Neuronal stem cell (in vitro differentiated cells): ENCODE measurements around the gene AMBRA1.
"Not testable (repeated sequence)": the region's sequence is repeated elsewhere in the genome, so short reads cannot be mapped to it uniquely, and the experiment has no call there.

Source experiments
- DNase-seq: peaks from one replicate; pipeline ENCODE4 v3.0.0-alpha.2; 2013; ENCODE audit warnings: low spot score
- H2AFZ ChIP-seq: one replicate; pipeline ENCODE4 v1.6.1; 2013; ENCODE audit warnings: mild to moderate bottlenecking, low read length, inconsistent platforms
- H2AK5ac ChIP-seq: 2 replicates; pipeline ENCODE4 v1.6.1; 2013; ENCODE audit warnings: low read depth, mild to moderate bottlenecking, inconsistent platforms, low read length, moderate library complexity, mixed read lengths
- H2BK120ac ChIP-seq: 2 replicates; pipeline ENCODE4 v1.6.1; 2013; ENCODE audit warnings: low read depth, mild to moderate bottlenecking, inconsistent platforms, low read length, moderate library complexity, mixed read lengths
- H2BK12ac ChIP-seq: one replicate; pipeline ENCODE4 v1.6.1; 2013; ENCODE audit warnings: low read length, inconsistent platforms
- H2BK15ac ChIP-seq: 2 replicates; pipeline ENCODE4 v1.6.1; 2013; ENCODE audit warnings: mild to moderate bottlenecking, low read length, inconsistent platforms, mixed read lengths
- H2BK5ac ChIP-seq: one replicate; pipeline ENCODE4 v1.6.1; 2013; ENCODE audit warnings: inconsistent platforms, mild to moderate bottlenecking, low read length, moderate library complexity
- H3K14ac ChIP-seq: one replicate; pipeline ENCODE4 v1.6.1; 2013; ENCODE audit warnings: low read length, inconsistent platforms
- H3K18ac ChIP-seq: 2 replicates; pipeline ENCODE4 v1.6.1; 2013; ENCODE audit warnings: low read length, inconsistent platforms
- H3K23ac ChIP-seq: 2 replicates; pipeline ENCODE4 v1.6.1; 2013; ENCODE audit warnings: low read depth, mild to moderate bottlenecking, mixed read lengths, low read length, inconsistent platforms; ENCODE audit not compliant: poor library complexity
- H3K27ac ChIP-seq: replicated peaks from 3 replicates; pipeline ENCODE4 v1.5.1; 2013; ENCODE audit warnings: low read length, inconsistent platforms
- H3K27me3 ChIP-seq, 3 experiments: 2 replicates each; pipeline ENCODE4 v1.6.1; 2013; ENCODE audit warnings: low read length in 3 of 3, mild to moderate bottlenecking in 2 of 3, inconsistent platforms in 1 of 3, low read depth in 1 of 3, mixed read lengths in 1 of 3, moderate library complexity in 1 of 3; ENCODE audit not compliant: control insufficient read depth in 3 of 3, insufficient read depth in 3 of 3
- H3K36me3 ChIP-seq, 2 donors: replicated peaks in 1 of 2; 2 replicates each; pipeline ENCODE4 v1.6.1; 2013; ENCODE audit warnings: low read length in 2 of 2; ENCODE audit not compliant: control insufficient read depth in 2 of 2, insufficient read depth in 2 of 2
- H3K4ac ChIP-seq: 2 replicates; pipeline ENCODE4 v1.6.1; 2013; ENCODE audit warnings: inconsistent platforms, mild to moderate bottlenecking, low read length, moderate library complexity
- H3K4me1 ChIP-seq, 2 donors: 1 replicate in 1 of 2; 2 replicates in 1 of 2; pipeline ENCODE4 v1.6.1; 2013; ENCODE audit warnings: low read length in 2 of 2, low read depth in 1 of 2; ENCODE audit not compliant: control insufficient read depth in 2 of 2, insufficient read depth in 1 of 2
- H3K4me2 ChIP-seq: one replicate; pipeline ENCODE4 v1.6.1; 2013; ENCODE audit warnings: mild to moderate bottlenecking, low read length, inconsistent platforms; ENCODE audit not compliant: insufficient read depth, poor library complexity, severe bottlenecking
- H3K4me3 ChIP-seq, 2 donors: 2 replicates each; pipeline ENCODE4 v1.5.1; 2013; ENCODE audit warnings: low read length in 2 of 2, mild to moderate bottlenecking in 2 of 2, inconsistent platforms in 1 of 2, moderate library complexity in 1 of 2
- H3K79me1 ChIP-seq: one replicate; pipeline ENCODE4 v1.6.1; 2013; ENCODE audit warnings: low read depth, mild to moderate bottlenecking, inconsistent platforms, low read length, moderate library complexity
- H3K9ac ChIP-seq: one replicate; pipeline ENCODE4 v1.6.1; 2013; ENCODE audit warnings: mild to moderate bottlenecking, low read depth, low read length, inconsistent platforms; ENCODE audit not compliant: poor library complexity
- H3K9me3 ChIP-seq, 2 donors: replicated peaks in 1 of 2; 2 replicates each; pipeline versions ENCODE3 to v1.6.1; 2013; ENCODE audit warnings: low read length in 2 of 2, mild to moderate bottlenecking in 2 of 2, inconsistent platforms in 1 of 2, low read depth in 1 of 2, mixed read lengths in 1 of 2, moderate library complexity in 1 of 2; ENCODE audit not compliant: control insufficient read depth in 2 of 2, insufficient read depth in 1 of 2
- H4K8ac ChIP-seq: one replicate; pipeline ENCODE4 v1.6.1; 2013; ENCODE audit warnings: low read depth, mild to moderate bottlenecking, inconsistent platforms, low read length, moderate library complexity
- H4K91ac ChIP-seq: one replicate; pipeline ENCODE4 v1.6.1; 2013; ENCODE audit warnings: low read length, low read depth, mild to moderate bottlenecking, inconsistent platforms; ENCODE audit not compliant: poor library complexity
- WGBS, 2 donors: extraction: QIAGEN DNeasy Blood & Tissue Kit; methylation state at CpG; one replicate each; pipeline ENCODE4 v1.1.7; 2013; ENCODE audit warnings: missing lambda C conversion rate in 2 of 2, mixed read lengths in 1 of 2; ENCODE audit not compliant: insufficient read length in 2 of 2, insufficient replicate concordance in 1 of 2; ENCODE audit errors: extremely low coverage in 2 of 2; 5-methylcytosine and 5-hydroxymethylcytosine counted together

Gene AMBRA1

DNA sequence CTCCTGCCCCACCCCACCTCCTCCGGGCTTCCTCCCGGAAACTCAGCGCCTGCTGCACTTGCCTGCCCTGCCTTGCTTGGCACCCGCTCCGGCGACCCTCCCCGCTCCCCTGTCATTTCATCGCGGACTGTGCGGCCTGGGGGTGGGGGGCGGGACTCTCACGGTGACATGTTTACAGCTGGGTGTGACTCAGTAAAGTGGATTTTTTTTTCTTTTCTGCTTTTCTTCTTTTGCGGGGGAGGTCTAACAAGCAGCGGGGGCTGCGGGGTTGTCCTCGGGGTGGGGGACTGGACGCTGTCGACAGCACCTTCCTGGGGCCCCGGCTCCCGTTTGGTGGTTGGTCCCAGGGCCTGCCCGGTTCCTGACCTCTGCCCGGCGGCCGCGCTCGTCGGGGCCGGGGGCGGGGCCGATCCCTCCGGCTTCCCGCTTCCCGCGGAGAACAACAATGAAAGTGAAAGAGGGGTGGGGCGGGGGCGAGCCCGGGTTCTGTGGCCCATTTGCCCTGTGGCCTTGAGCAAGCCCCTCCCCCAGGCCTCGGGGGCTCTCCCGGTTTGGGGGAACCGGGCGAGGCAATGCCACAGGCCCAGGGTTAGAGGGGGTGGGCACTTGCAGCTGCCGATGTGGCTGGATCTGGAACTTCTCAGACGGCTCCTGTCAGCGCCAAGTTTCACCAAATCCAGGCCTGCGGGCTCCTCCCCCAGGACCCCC lies 213.3 kb downstream of the AMBRA1 start:
- Histone ChIP-seq H3K27me3 (no peaks in the 10 kb centered on the region), H3K23ac (peak overlapping the region; percentile 93), H3K9me3 (no peaks in the 10 kb centered on the region), H2BK12ac (peak overlapping the region; percentile 84), H4K91ac (peak overlapping the region; percentile 85), H3K4ac (no peak overlapping the region), H3K36me3 (peaks cover 16 to 53% of the 10 kb centered on the region in 2 donors), H2BK120ac (peak overlapping the region; percentile 98), H3K27ac (peak overlapping the region; percentile 98), H3K4me3 (peak overlapping the region; percentile 80), H3K18ac (peak overlapping the region; percentile 100), H3K14ac (peak overlapping the region; percentile 99), H3K9ac (peak overlapping the region; percentile 91), H3K4me1 (peaks cover 23 to 26% of the 10 kb centered on the region in 2 donors), H2AK5ac (peak overlapping the region; percentile 100), H4K8ac (no peak overlapping the region), H3K79me1 (peaks cover 6% of the 10 kb centered on the region), H2AFZ (peak overlapping the region; percentile 82), H2BK5ac (peak overlapping the region; percentile 100), H3K4me2 (peak overlapping the region; percentile 91), H2BK15ac (peak overlapping the region; percentile 97)
- WGBS, 2 donors = no CpG with 5 or more reads among the region's 45 CpGs
- DNase-seq = peak; percentile 90

DNA sequence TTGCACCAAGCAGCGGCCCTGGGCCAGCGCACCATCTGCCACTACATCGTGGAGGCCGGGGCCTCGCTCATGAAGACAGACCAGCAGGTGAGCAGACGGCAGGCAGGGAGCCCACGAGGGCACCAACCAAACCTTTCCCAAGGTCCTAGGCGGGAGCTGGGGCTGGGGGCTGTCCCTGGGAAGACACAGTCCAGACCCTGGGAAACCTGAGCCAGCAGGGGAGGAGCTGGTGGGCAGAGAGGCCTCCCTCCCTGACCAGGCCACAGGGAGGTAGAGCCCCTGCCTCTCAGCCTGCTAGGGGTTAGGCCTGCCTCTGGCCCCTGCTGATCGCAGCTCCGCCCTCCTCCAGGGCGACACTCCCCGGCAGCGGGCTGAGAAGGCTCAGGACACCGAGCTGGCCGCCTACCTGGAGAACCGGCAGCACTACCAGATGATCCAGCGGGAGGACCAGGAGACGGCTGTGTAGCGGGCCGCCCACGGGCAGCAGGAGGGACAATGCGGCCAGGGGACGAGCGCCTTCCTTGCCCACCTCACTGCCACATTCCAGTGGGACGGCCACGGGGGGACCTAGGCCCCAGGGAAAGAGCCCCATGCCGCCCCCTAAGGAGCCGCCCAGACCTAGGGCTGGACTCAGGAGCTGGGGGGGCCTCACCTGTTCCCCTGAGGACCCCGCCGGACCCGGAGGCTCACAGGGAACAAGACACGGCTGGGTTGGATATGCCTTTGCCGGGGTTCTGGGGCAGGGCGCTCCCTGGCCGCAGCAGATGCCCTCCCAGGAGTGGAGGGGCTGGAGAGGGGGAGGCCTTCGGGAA lies 214.1 kb downstream of the AMBRA1 start:
- Histone ChIP-seq H3K36me3 (peaks cover 23 to 61% of the 10 kb centered on the region in 2 donors), H3K4me3 (peak overlapping the region in 1 of 2 donors; percentile 80), H2BK12ac (peak overlapping the region; percentile 1), H2BK15ac (peak overlapping the region; percentile 92), H2BK5ac (peak overlapping the region; percentile 35), H3K4me2 (peak overlapping the region; percentile 91), H2AFZ (peak overlapping the region; percentile 78), H3K4me1 (peaks cover 23 to 26% of the 10 kb centered on the region in 2 donors), H3K18ac (peak overlapping the region; percentile 80), H3K27ac (peak overlapping the region; percentile 98)
- H3K23ac ChIP-seq, H3K9me3 ChIP-seq, H3K9ac ChIP-seq, H2BK120ac ChIP-seq, H3K27me3 ChIP-seq, H4K91ac ChIP-seq, H3K4ac ChIP-seq, H3K14ac ChIP-seq, H4K8ac ChIP-seq, H2AK5ac ChIP-seq, H3K79me1 ChIP-seq: not testable (repeated sequence)
- no CpG with 5 or more reads among the region's 36 CpGs for WGBS, 2 donors
- peak; percentile 75 for DNase-seq

DNA sequence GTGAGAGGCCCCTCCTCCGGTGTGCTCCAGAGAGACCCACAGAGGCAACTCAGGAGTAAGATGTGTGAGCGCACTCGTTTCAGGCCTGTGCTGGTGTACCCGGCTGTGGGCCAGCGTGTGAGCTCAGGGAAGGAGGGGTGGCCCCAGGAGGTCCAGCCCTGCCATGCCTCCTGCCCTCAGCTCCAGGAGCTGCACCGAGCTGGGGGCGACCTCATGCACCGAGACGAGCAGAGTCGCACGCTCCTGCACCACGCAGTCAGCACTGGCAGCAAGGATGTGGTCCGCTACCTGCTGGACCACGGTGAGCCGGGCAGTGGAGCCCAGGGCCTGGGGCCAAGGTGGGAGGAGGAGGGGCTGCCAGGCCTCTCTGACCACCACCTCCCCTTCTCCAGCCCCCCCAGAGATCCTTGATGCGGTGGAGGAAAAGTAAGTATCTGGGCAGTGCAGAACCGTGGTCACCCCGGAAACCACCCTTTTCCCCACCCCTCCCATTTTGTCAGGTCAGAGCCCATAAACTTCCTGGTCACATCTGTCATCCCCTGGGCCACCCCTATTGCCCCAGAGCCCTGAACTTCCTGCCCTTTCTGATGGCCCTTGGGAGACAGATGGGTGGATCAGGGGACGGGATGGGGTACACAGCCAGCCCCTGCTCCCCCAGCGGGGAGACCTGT lies 214.9 kb downstream of the AMBRA1 start:
- no peaks in the 10 kb centered on the region for H3K27me3 ChIP-seq
- H3K9me3 ChIP-seq = no peaks in the 10 kb centered on the region
- peaks cover 22% of the 10 kb centered on the region in 2 donors for H3K4me1 ChIP-seq
- no peak for DNase-seq
- peak overlapping the region; percentile 77 for H3K9ac ChIP-seq
- peak overlapping the region; percentile 63 for H3K27ac ChIP-seq
- peak overlapping the region; percentile 16 for H3K18ac ChIP-seq
- peak overlapping the region; percentile 92 for H2BK15ac ChIP-seq
- H3K4me2 ChIP-seq = no peak overlapping the region
- no peak overlapping the region for H2BK120ac ChIP-seq
- peak overlapping the region; percentile 66 for H3K4ac ChIP-seq
- peak overlapping the region; percentile 91 for H3K23ac ChIP-seq
- H2BK12ac ChIP-seq = peak overlapping the region; percentile 1
- peak overlapping the region; percentile 92 for H4K8ac ChIP-seq
- peaks cover 22 to 62% of the 10 kb centered on the region in 2 donors for H3K36me3 ChIP-seq
- H2AK5ac ChIP-seq = peak overlapping the region; percentile 99
- no CpG with 5 or more reads among the region's 20 CpGs for WGBS, 2 donors
- peaks cover 9% of the 10 kb centered on the region for H3K79me1 ChIP-seq
- peak overlapping the region; percentile 78 for H2AFZ ChIP-seq
- H4K91ac ChIP-seq = no peak overlapping the region
- peak overlapping the region; percentile 82 for H2BK5ac ChIP-seq
- no peak overlapping the region for H3K14ac ChIP-seq
- H3K4me3 ChIP-seq = peak overlapping the region in 1 of 2 donors; percentile 80
